Prostate gland (tissue), 2 donors: ENCODE measurements around the gene FASN. TPM values are rescaled to one million over a fixed set of nuclear protein-coding genes. Genes with fewer than 3 reads are reported as not detected.
"Not testable (repeated sequence)": the region's sequence is repeated elsewhere in the genome, so short reads cannot be mapped to it uniquely, and the experiment has no call there.

ENCODE experiments used
- DNase-seq: peaks from one replicate; pipeline ENCODE4 v3.0.0-alpha.2; 2019; ENCODE audit warnings: low spot score
- H3K27ac ChIP-seq, 2 donors: fragments of 200-600 bp; sonication (generic); 2 replicates each; pipeline ENCODE4 v1.5.1; 2017 to 2019
- H3K27me3 ChIP-seq: fragments of 200-600 bp; sonication (generic); replicated peaks from 2 replicates; pipeline ENCODE4 v1.5.1; 2019; ENCODE audit not compliant: insufficient read depth
- H3K36me3 ChIP-seq, 2 donors: fragments of 200-600 bp; sonication (generic); 1 replicate in 1 of 2; 2 replicates in 1 of 2; pipeline versions ENCODE4 v1.5.1 to v1.8.1; 2017 to 2019
- H3K4me1 ChIP-seq: fragments of 200-600 bp; sonication (generic); replicated peaks from 2 replicates; pipeline ENCODE4 v1.5.1; 2019
- H3K4me3 ChIP-seq, 2 donors: fragments of 200-600 bp; sonication (generic); 2 replicates each; pipeline ENCODE4 v1.5.1; 2017 to 2019
- H3K9me3 ChIP-seq: fragments of 200-600 bp; sonication (generic); 2 replicates; pipeline ENCODE4 v1.5.1; 2017
- CTCF ChIP-seq, 4 experiments: fragments of 200-600 bp in 2 of 4; fragments of 450-650 bp in 2 of 4; sonication (generic) in 2 of 4; IDR thresholded peaks; 1 replicate in 3 of 4; 2 replicates in 1 of 4; pipeline ENCODE4 v1.5.1; 2016 to 2019; ENCODE audit warnings: antibody characterized with exemption in 4 of 4, mild to moderate bottlenecking in 2 of 4, moderate library complexity in 2 of 4
- POLR2A ChIP-seq: fragments of 450-650 bp; IDR thresholded peaks from one replicate; pipeline ENCODE4 v1.6.1; 2016; ENCODE audit warnings: antibody characterized with exemption, mild to moderate bottlenecking
- POLR2AphosphoS5 ChIP-seq: sonication (generic); formaldehyde crosslinking; IDR thresholded peaks from one replicate; pipeline ENCODE4 v1.6.1; 2017; ENCODE audit warnings: antibody characterized with exemption
- WGBS: methylation state at CpG from one replicate; pipeline ENCODE4 v1.1.5; 2018; 5-methylcytosine and 5-hydroxymethylcytosine counted together
- intact Hi-C: fragments of 100-400 bp; cut with DNase I; formaldehyde crosslinking; loops from one replicate; pipeline ENCODE4 v1.14.2; 2022
- total RNA-seq, 2 donors: library from RNA; depleted of rRNA; stranded (reverse); fragments of >200 nt; gene quantifications; one replicate each; pipeline ENCODE4 v1.1.0, GENCODE V29; 2016

The FASN gene
- total RNA-seq, 2 donors from 2014 or later, result 192 to 388 TPM

- no peak overlapping the region for H3K4me3 ChIP-seq
- intact Hi-C loops, result no loop called here
- H3K4me1 ChIP-seq, result peaks cover 7% of the 10 kb centered on the region
- TF ChIP-seq POLR2AphosphoS5, result no peak
- no peak for TF ChIP-seq POLR2A
- TF ChIP-seq CTCF (IDR thresholded peaks at IDR 0.05), result no peak
- WGBS, result 88% methylated on average over 28 of the region's 28 CpGs
- H3K27me3 ChIP-seq, result no peaks in the 10 kb centered on the region
- H3K36me3 ChIP-seq, result no peaks in the 10 kb centered on the region
- H3K27ac ChIP-seq, result no peak overlapping the region
- no peak for DNase-seq
- H3K9me3 ChIP-seq, result no peaks in the 10 kb centered on the region
Measured at GRCh38 chr17:82138511-82138992, 40.5 kb upstream of the FASN start.

- intact Hi-C loops, result no loop called here
- no peaks in the 10 kb centered on the region for H3K27me3 ChIP-seq
- WGBS, result 27% methylated on average over 11 of the region's 11 CpGs
- H3K27ac ChIP-seq, result peak overlapping the region; percentile 88 to 93
- H3K4me1 ChIP-seq, result peaks cover 7% of the 10 kb centered on the region
- no peaks in the 10 kb centered on the region for H3K9me3 ChIP-seq
- no peak overlapping the region for H3K4me3 ChIP-seq
- TF ChIP-seq POLR2AphosphoS5 (peak; percentile 96), CTCF (IDR thresholded peaks at IDR 0.05) (no peak), POLR2A (peak; percentile 25)
- H3K36me3 ChIP-seq, result no peaks in the 10 kb centered on the region
- DNase-seq, result peak; percentile 90
Measured at GRCh38 chr17:82134101-82134500, 36.1 kb upstream of the FASN start.

- peak; percentile 23 for TF ChIP-seq POLR2AphosphoS5
Measured at GRCh38 chr17:82133166-82133953, 35.3 kb upstream of the FASN start.

GRCh38 chr17:82129095-82129494 is 31.1 kb upstream of the FASN start:
- intact Hi-C loops, result no loop called here
- H3K27ac ChIP-seq, result no peak overlapping the region
- 93% methylated on average over 4 of the region's 4 CpGs for WGBS
- no peaks in the 10 kb centered on the region for H3K4me1 ChIP-seq
- TF ChIP-seq POLR2AphosphoS5, result no peak
- TF ChIP-seq CTCF (IDR thresholded peaks at IDR 0.05), result no peak
- no peak for DNase-seq
- no peaks in the 10 kb centered on the region for H3K27me3 ChIP-seq
- H3K36me3 ChIP-seq, result no peaks in the 10 kb centered on the region
- no peaks in the 10 kb centered on the region for H3K9me3 ChIP-seq
- no peak overlapping the region for H3K4me3 ChIP-seq

More at GRCh38 chr17:82133166-82133953, 35.3 kb upstream of the FASN start:
- H3K27me3 ChIP-seq, H3K4me3 ChIP-seq, H3K4me1 ChIP-seq, H3K36me3 ChIP-seq, intact Hi-C loops, H3K9me3 ChIP-seq: not testable (repeated sequence)
- H3K27ac ChIP-seq, result peak overlapping the region; percentile 88 to 93
- WGBS, result 51% methylated on average over 8 of the region's 8 CpGs
- peak; percentile 68 for DNase-seq

GRCh38 chr17:82128287-82128686 is 30.3 kb upstream of the FASN start:
- no peaks in the 10 kb centered on the region for H3K27me3 ChIP-seq
- no peaks in the 10 kb centered on the region for H3K9me3 ChIP-seq
- 82% methylated on average over 8 of the region's 15 CpGs for WGBS
- no peak for DNase-seq
- no peak overlapping the region for H3K27ac ChIP-seq
- no peaks in the 10 kb centered on the region for H3K36me3 ChIP-seq
- H3K4me1 ChIP-seq, result no peaks in the 10 kb centered on the region
- intact Hi-C loops, result no loop called here
- no peak overlapping the region for H3K4me3 ChIP-seq
- no peak for TF ChIP-seq POLR2AphosphoS5
- no peak for TF ChIP-seq CTCF (IDR thresholded peaks at IDR 0.05)
- TF ChIP-seq POLR2A, result no peak
